GM23248 (cell line): ENCODE results near the gene PAPOLB. TPM values are rescaled to one million over a fixed set of nuclear protein-coding genes. Genes with fewer than 3 reads are reported as not detected.

ENCODE experiments used
- DNase-seq: peaks from one replicate; pipeline ENCODE4 v3.0.0-alpha.2; 2015
- H2AFZ ChIP-seq: fragments of 200-600 bp; sonication (generic); 2 replicates; pipeline ENCODE4 v1.6.1; 2016; ENCODE audit warnings: antibody characterized with exemption
- H3F3A ChIP-seq: fragments of 200-600 bp; sonication (generic); 2 replicates; pipeline ENCODE4 v1.6.1; 2016; ENCODE audit warnings: mild to moderate bottlenecking, antibody characterized with exemption, mixed run types; ENCODE audit not compliant: insufficient read depth
- H3K27ac ChIP-seq: fragments of 200-600 bp; sonication (generic); 2 replicates; pipeline ENCODE4 v1.5.1; 2016; ENCODE audit warnings: mild to moderate bottlenecking
- H3K27me3 ChIP-seq: fragments of 200-600 bp; sonication (generic); replicated peaks from 2 replicates; pipeline ENCODE4 v1.6.1; 2016; ENCODE audit warnings: mild to moderate bottlenecking; ENCODE audit not compliant: insufficient read depth
- H3K36me3 ChIP-seq: fragments of 200-600 bp; sonication (generic); 2 replicates; pipeline ENCODE4 v1.6.1; 2016; ENCODE audit warnings: low read depth, mild to moderate bottlenecking
- H3K4me1 ChIP-seq: fragments of 200-600 bp; sonication (generic); 2 replicates; pipeline ENCODE4 v1.6.1; 2016; ENCODE audit warnings: mild to moderate bottlenecking; ENCODE audit not compliant: insufficient read depth
- H3K4me2 ChIP-seq: fragments of 200-600 bp; sonication (generic); one replicate; pipeline ENCODE4 v1.6.1; 2016; ENCODE audit warnings: mild to moderate bottlenecking; ENCODE audit not compliant: unreplicated experiment
- H3K4me3 ChIP-seq: fragments of 200-600 bp; sonication (generic); 2 replicates; pipeline ENCODE4 v1.5.1; 2016; ENCODE audit warnings: mild to moderate bottlenecking
- H3K79me2 ChIP-seq: fragments of 200-600 bp; sonication (generic); 2 replicates; pipeline ENCODE4 v1.6.1; 2016; ENCODE audit warnings: mild to moderate bottlenecking; ENCODE audit not compliant: insufficient read depth
- H3K9ac ChIP-seq: fragments of 200-600 bp; sonication (generic); 2 replicates; pipeline ENCODE4 v1.6.1; 2016; ENCODE audit warnings: mild to moderate bottlenecking
- H3K9me2 ChIP-seq: fragments of 200-600 bp; sonication (generic); 2 replicates; pipeline ENCODE4 v1.6.1; 2016; ENCODE audit warnings: mixed run types, mild to moderate bottlenecking, moderate library complexity; ENCODE audit not compliant: insufficient read depth
- H3K9me3 ChIP-seq: fragments of 200-600 bp; sonication (generic); one replicate; pipeline ENCODE4 v1.6.1; 2017; ENCODE audit warnings: low read depth
- H4K20me1 ChIP-seq: fragments of 200-600 bp; sonication (generic); 2 replicates; pipeline ENCODE4 v1.6.0; 2016; ENCODE audit not compliant: insufficient read depth
- EZH2 ChIP-seq: fragments of 200-600 bp; sonication (generic); IDR thresholded peaks from 2 replicates; pipeline ENCODE4 v1.6.1; 2018; ENCODE audit warnings: antibody characterized with exemption, mild to moderate bottlenecking; ENCODE audit not compliant: insufficient read depth, poor library complexity, severe bottlenecking
- EZH2phosphoT487 ChIP-seq: fragments of 200-600 bp; sonication (generic); IDR thresholded peaks from 2 replicates; pipeline ENCODE4 v1.6.1; 2018; ENCODE audit warnings: antibody characterized with exemption, moderate library complexity, mild to moderate bottlenecking, low read depth; ENCODE audit not compliant: insufficient read depth
- WGBS, 2 experiments: methylation state at CpG; one replicate each; pipeline ENCODE4 v1.1.6; 2015 to 2017; ENCODE audit warnings: low lambda C conversion rate in 2 of 2, low coverage in 1 of 2; ENCODE audit errors: missing lambda C conversion rate in 2 of 2; 5-methylcytosine and 5-hydroxymethylcytosine counted together
- in situ Hi-C: fragments of 300-500 bp; cut with MboI; formaldehyde crosslinking; loops from 2 replicates; pipeline ENCODE4 v1.15.0; 2020
- polyA plus RNA-seq: library from polyadenylated mRNA; unstranded; fragments of >200 nt; fragmentation: Nextera tagmentation; extraction: Ambion mirVana; gene quantifications from 2 replicates; pipeline ENCODE4 v1.2.1, GENCODE V29; 2016
- total RNA-seq: library from RNA; depleted of rRNA; stranded (reverse); fragments of >200 nt; shearing (Covaris generic); gene quantifications from 2 replicates; pipeline ENCODE4 v1.2.3, GENCODE V29; 2014

The PAPOLB gene
- total and polyA plus RNA-seq, 2 experiments from 2014 or later: 0.11 TPM; not detected in 1

- no peaks in the 10 kb centered on the region for H3K79me2 ChIP-seq
- peaks cover 7% of the 10 kb centered on the region for H3F3A ChIP-seq
- no peak overlapping the region for H3K4me2 ChIP-seq
- no peak overlapping the region for H3K9ac ChIP-seq
- no peak overlapping the region for H3K4me3 ChIP-seq
- TF ChIP-seq EZH2 (no peak), EZH2phosphoT487 (no peak)
- peaks cover 4% of the 10 kb centered on the region; the same call in 1 of the 2 replicates for H3K4me1 ChIP-seq
- no peaks in the 10 kb centered on the region for H3K27me3 ChIP-seq
- H3K27ac ChIP-seq: no peak overlapping the region
- no peak for DNase-seq
- no peak overlapping the region for H2AFZ ChIP-seq
- no peaks in the 10 kb centered on the region for H3K36me3 ChIP-seq
- 82% methylated on average over 26 to 27 of the region's 27 CpGs for WGBS, 2 experiments
- in situ Hi-C loops: no loop called here
- H3K9me3 ChIP-seq: no peaks in the 10 kb centered on the region
- H4K20me1 ChIP-seq: no peaks in the 10 kb centered on the region
- H3K9me2 ChIP-seq: no peaks in the 10 kb centered on the region
Measured at GRCh38 chr7:4879396-4880081, 17.7 kb upstream of the PAPOLB start.

GRCh38 chr7:4878336-4879335, 16.8 kb upstream of the PAPOLB start:
- H3K9ac ChIP-seq: no peak overlapping the region
- no peak overlapping the region for H2AFZ ChIP-seq
- no peaks in the 10 kb centered on the region for H3K9me2 ChIP-seq
- H3K27ac ChIP-seq: no peak overlapping the region
- in situ Hi-C loops: no loop called here
- no peaks in the 10 kb centered on the region for H3K79me2 ChIP-seq
- no peaks in the 10 kb centered on the region for H3K9me3 ChIP-seq
- H3F3A ChIP-seq: peaks cover 7% of the 10 kb centered on the region
- no peak for TF ChIP-seq EZH2phosphoT487
- TF ChIP-seq EZH2: no peak
- peaks cover 4% of the 10 kb centered on the region; the same call in 1 of the 2 replicates for H3K4me1 ChIP-seq
- H4K20me1 ChIP-seq: no peaks in the 10 kb centered on the region
- no peak overlapping the region for H3K4me3 ChIP-seq
- no peaks in the 10 kb centered on the region for H3K36me3 ChIP-seq
- no peaks in the 10 kb centered on the region for H3K27me3 ChIP-seq
- DNase-seq: no peak
- no peak overlapping the region for H3K4me2 ChIP-seq
- 85% methylated on average over 43 to 44 of the region's 45 CpGs for WGBS, 2 experiments

GRCh38 chr7:4876586-4876985, 14.8 kb upstream of the PAPOLB start:
- Histone ChIP-seq H3K36me3 (no peaks in the 10 kb centered on the region), H3K9ac (no peak overlapping the region), H3K27me3 (no peaks in the 10 kb centered on the region), H3K4me3 (no peak overlapping the region), H3K4me1 (no peaks in the 10 kb centered on the region), H3K9me2 (no peaks in the 10 kb centered on the region), H2AFZ (no peak overlapping the region), H3K4me2 (no peak overlapping the region), H3K27ac (no peak overlapping the region), H3K9me3 (no peaks in the 10 kb centered on the region), H3K79me2 (no peaks in the 10 kb centered on the region), H3F3A (no peaks in the 10 kb centered on the region), H4K20me1 (no peaks in the 10 kb centered on the region)
- in situ Hi-C loops: no loop called here
- no peak for DNase-seq
- TF ChIP-seq EZH2 (no peak), EZH2phosphoT487 (no peak)
- WGBS, 2 experiments: 96% methylated on average over 18 of the region's 18 CpGs

- no peak overlapping the region for H3K4me3 ChIP-seq
- 96 to 98% methylated on average over 15 of the region's 15 CpGs for WGBS, 2 experiments
- no peaks in the 10 kb centered on the region for H3F3A ChIP-seq
- H3K27ac ChIP-seq: no peak overlapping the region
- H3K36me3 ChIP-seq: no peaks in the 10 kb centered on the region
- no peaks in the 10 kb centered on the region for H3K27me3 ChIP-seq
- H2AFZ ChIP-seq: no peak overlapping the region
- no peaks in the 10 kb centered on the region for H3K9me2 ChIP-seq
- in situ Hi-C loops: no loop called here
- no peak overlapping the region for H3K4me2 ChIP-seq
- H4K20me1 ChIP-seq: no peaks in the 10 kb centered on the region
- no peaks in the 10 kb centered on the region for H3K9me3 ChIP-seq
- no peak for DNase-seq
- no peak overlapping the region for H3K9ac ChIP-seq
- H3K4me1 ChIP-seq: no peaks in the 10 kb centered on the region
- TF ChIP-seq EZH2: no peak
- no peaks in the 10 kb centered on the region for H3K79me2 ChIP-seq
Measured at GRCh38 chr7:4875391-4875790, 13.6 kb upstream of the PAPOLB start.
